KBM-7 (cell line): ENCODE results near the gene AKR1A1.
"Not testable (repeated sequence)": the region's sequence is repeated elsewhere in the genome, so short reads cannot be mapped to it uniquely, and the experiment has no call there.

Experiments used
- DNase-seq: peaks from one replicate; pipeline ENCODE4 v3.0.0-alpha.2; 2015
- in situ Hi-C: fragments of 300-500 bp; cut with MboI; formaldehyde crosslinking; loops from 2 replicates; pipeline ENCODE4 v1.14.3; 2020; ENCODE audit warnings: low sequenced_read_pairs, low pct_unique_long_range_greater_than_20kb, mixed read lengths

The AKR1A1 gene

DNA sequence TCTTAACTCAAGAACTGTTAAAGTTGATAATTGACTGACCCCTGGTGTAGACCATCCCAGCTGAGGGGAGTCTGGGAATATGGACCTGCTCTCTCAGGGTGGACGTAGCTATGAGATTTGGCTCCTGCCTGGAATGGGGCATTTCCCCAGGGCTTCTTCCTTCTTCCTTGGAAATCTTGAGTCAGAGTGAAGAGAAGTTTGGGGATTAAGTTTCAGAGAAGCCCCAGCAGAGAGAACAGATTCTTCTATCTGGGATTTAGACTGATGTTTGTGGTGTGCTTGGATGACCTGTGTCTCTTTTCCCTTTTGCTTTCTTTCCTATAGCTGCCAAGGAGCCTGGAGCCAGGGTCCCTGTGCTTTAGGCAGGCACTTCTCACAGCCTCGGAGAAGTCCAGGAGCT is 13.2 kb downstream of the AKR1A1 start:
- no peak for DNase-seq
- in situ Hi-C loops: no loop called here

DNA sequence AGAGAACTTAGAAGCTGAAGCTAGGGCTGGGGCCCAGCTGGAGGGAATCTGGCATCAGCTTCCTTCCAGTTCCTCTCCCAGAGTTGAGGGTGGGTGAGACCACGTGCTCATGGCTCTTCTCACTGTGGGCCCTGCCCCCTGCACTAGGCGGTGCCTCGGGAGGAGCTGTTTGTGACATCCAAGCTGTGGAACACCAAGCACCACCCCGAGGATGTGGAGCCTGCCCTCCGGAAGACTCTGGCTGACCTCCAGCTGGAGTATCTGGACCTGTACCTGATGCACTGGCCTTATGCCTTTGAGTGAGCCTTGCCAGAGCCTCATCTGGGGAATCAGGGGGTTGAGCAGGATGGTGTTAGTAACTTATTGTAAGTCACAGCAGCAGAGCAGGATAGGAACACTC is 16.1 kb downstream of the AKR1A1 start:
- in situ Hi-C loops: no loop called here
- no peak for DNase-seq

DNA sequence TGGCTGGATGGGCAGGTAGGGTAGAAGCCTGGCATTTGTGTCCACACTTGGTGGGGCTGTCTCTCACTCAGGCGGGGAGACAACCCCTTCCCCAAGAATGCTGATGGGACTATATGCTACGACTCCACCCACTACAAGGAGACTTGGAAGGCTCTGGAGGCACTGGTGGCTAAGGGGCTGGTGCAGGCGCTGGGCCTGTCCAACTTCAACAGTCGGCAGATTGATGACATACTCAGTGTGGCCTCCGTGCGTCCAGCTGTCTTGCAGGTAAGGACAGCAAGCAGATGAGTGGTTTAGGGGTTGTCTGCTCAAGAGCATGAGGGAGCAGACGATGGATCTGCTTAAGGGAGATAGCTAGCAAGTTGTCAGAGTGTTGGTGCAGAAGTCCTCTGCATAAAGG is 17.3 kb downstream of the AKR1A1 start:
- DNase-seq: no peak

GRCh38 chr1:45568421-45568820 is 17.8 kb downstream of the AKR1A1 start:
- in situ Hi-C loops: no loop called here
- DNase-seq: no peak

More for the DNA sequence above, 17.3 kb downstream of the AKR1A1 start:
- in situ Hi-C loops: no loop called here

GRCh38 chr1:45569571-45569961 is 18.9 kb downstream of the AKR1A1 start:
- in situ Hi-C loops: no loop called here
- DNase-seq: no peak

- peak; percentile 78 for DNase-seq
- in situ Hi-C loops: no loop called here
Observed at GRCh38 chr1:45569962-45570581, 19.4 kb downstream of the AKR1A1 start.

DNA sequence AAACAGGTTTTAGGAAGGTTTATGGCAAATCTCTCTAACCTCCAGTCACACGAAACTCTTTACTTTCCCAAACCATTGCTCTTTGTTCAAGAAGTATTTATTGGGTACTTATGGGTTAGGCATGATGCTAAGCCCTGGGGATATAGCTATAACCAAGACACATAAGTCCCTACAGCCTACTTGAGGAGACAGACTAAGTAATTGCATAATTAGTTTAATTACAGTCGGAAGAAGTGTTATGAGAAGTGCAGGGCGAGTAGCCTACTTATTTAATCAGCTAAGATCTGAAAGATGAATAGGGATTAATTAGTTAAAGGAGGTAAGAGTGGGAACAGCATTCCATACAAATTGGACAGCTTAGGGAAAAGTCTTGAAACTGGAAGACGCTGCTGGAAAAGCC is 20.0 kb downstream of the AKR1A1 start:
- in situ Hi-C loops: no loop called here

GRCh38 chr1:45573231-45573804 is 22.7 kb downstream of the AKR1A1 start:
- DNase-seq: no peak
- in situ Hi-C loops: no loop called here

More for the DNA sequence above, 20.0 kb downstream of the AKR1A1 start:
- no peak for DNase-seq

DNA sequence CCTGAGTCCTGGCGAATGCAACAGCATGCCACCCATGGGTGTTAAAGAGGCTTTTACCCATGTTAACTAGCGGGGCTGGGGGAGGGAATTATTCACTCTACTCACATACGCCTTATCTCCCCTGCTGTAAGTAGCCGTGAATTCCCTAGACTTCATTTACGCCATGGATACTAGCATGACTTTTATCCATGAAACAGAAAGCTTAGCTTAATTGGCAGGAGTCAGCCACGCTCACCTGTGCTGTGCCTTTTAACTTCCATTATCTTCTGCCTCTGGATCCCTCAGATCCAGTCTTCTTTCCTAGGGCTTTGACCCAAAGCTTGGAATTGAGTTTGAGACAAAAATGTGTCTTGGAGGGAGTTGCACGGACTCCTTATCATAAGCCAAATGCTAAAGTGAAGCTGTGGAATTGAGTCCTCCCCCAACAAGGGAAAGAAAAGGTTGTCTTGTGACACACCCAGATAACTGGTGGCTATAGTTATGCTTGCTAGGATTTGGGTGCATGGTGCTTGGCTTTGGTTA is 23.5 kb downstream of the AKR1A1 start:
- no peak for DNase-seq
- in situ Hi-C loops: no loop called here

GRCh38 chr1:45583264-45583665 is 32.6 kb downstream of the AKR1A1 start:
- in situ Hi-C loops: no loop called here
- peak; percentile 98 for DNase-seq

DNA sequence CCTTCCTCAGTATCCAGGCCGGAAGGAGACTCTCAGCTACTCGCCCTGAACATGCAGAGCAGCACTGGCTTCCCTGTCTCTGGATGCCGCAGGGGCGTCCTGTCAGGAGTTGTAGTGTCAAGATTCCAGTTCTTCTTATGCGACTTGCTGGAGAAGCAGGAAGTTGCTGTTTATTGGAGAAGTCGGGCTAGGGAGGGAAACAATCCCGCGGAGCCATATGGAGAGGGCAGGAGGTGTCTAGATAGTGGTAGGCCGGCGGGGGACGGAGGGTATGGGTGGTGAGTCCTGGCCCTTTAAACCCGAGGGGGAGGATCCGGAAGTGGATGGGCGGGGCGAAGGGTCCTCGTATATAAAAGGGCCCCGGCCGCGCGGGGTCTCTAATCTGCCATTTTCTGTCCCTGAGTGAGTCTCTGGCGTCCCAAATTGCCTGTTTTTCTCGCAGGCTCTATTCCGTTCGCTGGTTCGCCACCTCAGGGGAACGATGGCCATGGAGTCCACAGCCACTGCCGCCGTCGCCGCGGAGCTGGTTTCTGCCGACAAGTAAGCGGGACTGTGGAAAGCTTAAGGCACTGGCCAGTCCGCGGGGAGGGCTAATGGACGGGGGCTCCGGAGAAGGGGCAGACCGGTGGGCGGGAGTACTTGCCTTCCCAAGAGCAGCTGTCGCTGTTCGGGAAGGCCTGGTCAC is 33.2 kb downstream of the AKR1A1 start, which contains the start of gene NASP:
Gene NASP, plus strand, starts transcription at position 376 of the 685 bp plus-strand sequence. Its CDS starts 106 bp downstream, at position 482.
- DNase-seq: peak; percentile 96
- in situ Hi-C loops: no loop called here

DNA sequence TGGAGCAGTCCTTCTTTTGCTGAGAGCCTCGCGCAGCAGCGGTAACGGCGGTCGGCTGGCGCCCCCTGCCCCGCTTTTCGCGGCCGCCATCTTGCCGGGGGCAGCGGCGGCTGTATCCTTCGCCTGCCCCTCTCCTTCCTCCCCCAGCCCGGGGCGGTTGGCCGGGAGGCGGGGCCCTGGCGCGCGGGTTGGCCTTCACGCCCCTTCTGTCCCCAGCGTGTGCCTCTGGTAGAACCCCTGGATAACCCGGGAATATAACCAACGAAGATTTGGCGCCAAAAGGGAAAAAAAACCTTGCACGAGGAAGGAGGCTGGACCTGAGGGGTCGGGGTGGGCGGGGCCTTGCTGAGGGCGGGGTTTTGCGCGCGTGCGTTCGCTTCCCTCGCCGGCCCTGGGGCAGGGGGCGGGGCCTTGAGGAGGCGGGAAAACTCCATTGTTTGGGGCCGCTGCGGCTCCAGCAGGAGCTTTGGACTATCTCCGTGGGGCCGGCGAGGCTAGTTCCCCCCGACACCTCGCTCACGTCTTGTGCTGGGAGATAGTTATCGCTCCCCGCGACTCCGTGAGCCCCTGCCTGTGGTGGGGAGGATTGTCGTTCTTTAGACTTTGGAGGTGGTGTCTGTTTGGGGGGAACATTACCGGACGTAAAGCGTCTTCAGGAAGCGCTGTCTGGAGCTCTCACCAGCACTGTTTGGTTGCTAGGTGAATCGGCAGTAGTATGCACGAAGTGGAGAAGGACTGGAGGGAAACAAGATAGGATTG is 33.9 kb downstream of the AKR1A1 start:
- in situ Hi-C loops: no loop called here
- peak; percentile 90 for DNase-seq

DNA sequence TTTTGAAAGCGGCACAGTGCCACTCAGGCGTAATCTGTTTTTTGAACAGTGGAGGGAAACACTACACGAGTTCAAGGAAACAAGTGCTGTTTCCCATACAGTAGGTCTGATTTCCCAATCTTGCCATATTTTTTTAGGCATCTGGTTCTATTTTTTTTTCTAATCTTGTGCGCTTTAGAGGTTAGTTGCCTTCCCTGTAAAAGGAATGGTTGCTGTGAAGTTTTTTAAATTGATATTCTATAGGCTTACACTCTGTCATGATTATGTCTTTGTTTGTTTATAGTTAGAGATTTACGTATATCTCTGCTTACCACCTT is 34.4 kb downstream of the AKR1A1 start:
- in situ Hi-C loops: no loop called here
- no peak for DNase-seq

DNA sequence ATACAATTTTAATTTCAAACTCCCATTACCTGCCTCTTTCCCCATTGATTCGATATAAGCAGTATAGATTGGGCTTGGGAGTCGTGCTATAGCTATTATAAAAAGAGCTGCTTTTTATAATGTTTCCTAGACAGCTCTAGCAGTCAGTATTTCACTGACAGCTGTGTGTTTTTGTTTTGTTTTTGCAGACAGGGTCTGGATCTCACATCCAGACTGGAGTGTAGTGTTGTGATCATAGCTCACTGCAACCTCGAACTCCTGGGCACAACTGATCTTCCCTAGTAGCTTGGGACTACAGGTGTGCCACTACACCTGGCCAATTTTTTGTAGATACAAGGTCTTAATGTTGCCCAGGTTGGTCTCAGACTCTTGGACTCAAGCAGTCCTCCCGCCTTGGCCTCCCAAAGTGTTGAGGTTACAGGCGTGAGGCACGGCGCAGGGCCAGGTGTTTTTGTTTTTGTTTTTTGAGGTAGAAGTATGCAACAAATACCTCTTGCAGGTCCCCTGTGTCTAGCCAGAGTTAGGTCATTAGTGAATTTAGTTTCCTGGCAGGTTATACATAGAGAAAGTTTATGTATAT is 35.0 kb downstream of the AKR1A1 start:
- DNase-seq: no peak
- in situ Hi-C loops: no loop called here

GRCh38 chr1:45586769-45587168 is 36.1 kb downstream of the AKR1A1 start:
- DNase-seq: no peak
- in situ Hi-C loops: no loop called here

DNA sequence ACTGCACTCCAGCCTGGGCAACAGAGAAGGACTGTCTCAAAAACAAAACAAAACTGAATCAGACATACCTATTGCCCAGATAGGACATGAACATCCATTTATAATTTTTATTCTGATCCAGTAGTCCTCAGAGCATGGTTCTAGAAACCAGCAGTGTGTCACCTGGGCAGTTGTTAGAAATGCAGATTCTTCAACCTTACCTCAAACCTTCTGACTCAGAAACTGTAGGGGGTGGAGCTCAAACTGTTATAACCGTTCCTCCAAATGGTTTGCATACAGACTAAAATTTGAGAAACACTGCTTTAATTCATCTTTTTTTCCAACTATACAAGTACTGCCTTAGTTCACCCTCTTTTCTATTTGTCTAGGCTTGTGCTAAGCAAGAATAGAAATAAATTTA is 39.2 kb downstream of the AKR1A1 start:
- no peak for DNase-seq
- in situ Hi-C loops: no loop called here

DNA sequence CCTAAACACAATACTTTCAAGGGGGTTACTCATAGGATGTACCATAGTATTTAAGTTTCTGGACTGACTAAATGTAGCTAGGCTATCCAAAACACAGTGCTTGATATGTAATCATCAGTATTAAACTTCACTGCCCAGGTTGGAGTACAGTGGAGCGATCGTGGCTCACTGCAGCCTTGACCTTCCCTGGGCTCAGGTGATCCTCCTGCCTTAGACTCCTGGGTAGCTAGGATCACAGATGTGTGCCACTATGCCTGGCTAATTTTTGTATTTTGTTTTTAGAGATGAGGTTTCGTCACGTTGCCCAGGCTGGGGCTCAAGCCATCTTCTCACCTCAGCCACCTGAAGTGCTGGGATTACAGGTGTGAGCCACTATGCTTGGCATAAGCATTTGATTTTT is 43.8 kb downstream of the AKR1A1 start:
- in situ Hi-C loops: no loop called here
- DNase-seq: no peak

DNA sequence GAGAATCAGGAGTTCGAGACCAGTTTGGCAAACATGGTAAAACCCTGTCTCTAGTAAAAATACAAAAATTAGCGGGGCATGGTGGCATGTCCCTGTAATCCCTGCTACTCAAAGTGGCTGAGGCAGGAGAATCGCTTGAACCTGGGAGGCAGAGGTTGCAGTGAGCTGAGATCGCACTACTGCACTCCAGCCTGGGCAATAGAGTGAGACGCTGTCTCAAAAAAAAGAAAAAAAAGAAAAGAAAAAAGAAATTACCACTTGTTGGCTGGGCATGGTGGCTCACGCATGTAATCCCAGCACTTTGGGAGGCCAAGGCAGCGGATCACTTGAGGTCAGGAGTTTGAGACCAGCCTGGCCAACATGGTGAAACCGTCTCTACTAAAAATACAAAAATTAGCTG is 46.1 kb downstream of the AKR1A1 start:
- in situ Hi-C loops, DNase-seq: not testable (repeated sequence)

DNA sequence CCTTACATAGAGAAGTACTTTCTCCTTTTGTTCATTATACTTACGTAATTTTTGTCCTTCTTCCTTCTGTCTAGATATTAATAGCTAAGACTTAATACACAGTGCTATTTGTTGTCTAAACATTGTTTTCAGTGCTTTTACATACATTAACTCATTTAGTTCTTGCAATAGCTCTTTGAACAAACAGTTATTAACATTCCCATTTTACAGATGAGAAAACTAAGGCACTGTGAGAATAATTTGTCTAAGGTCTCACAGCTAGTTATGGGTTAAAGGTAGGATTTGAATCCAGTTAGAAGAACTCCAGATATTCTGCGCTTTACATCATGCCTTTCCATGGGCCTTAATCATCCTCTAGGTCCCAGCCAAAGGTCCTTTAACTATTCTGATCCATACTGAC is 53.6 kb downstream of the AKR1A1 start:
- in situ Hi-C loops: no loop called here
- no peak for DNase-seq
